HepG2 (cell line): Measurements from ENCODE around the gene QRFP. TPM values are rescaled to one million over a fixed set of nuclear protein-coding genes. Genes with fewer than 3 reads are reported as not detected.

Experiments
- ATAC-seq: fragments of 200-7000 bp; cut with Tn5 transposase; 3 replicates; pipeline ENCODE4 v1.9.1; 2020; ENCODE audit warnings: mild to moderate bottlenecking, moderate library complexity
- BruUV-seq: library from RNA; stranded (reverse); fragments of 400-500 nt; replicated peaks from 2 replicates; lab custom pipeline; 2021; lab: Mats Ljungman, UMichigan
- CTCF ChIA-PET: fragments of 300-600 bp; formaldehyde crosslinking; extraction: SDS; loops from one replicate; lab custom pipeline; 2021; ENCODE audit warnings: low total read pairs, inconsistent platforms, low intra/inter-chr PET ratio; lab: Yijun Ruan, JAX
- POLR2A ChIA-PET: fragments of 350-600 bp; sonication (Branson Sonifier 250); formaldehyde crosslinking; loops from one replicate; lab custom pipeline; 2020; ENCODE audit warnings: antibody characterized with exemption, inconsistent platforms; lab: Yijun Ruan, JAX
- DNase-seq: peaks from one replicate; pipeline ENCODE4 v3.0.0-alpha.2; 2015; ENCODE audit warnings: low spot score
- FAIRE-seq: peaks from 3 replicates; lab custom pipeline; 2011; peaks lifted over from hg19 to GRCh38; lab: Jason Lieb, UNC
- H2AFZ ChIP-seq: one replicate; pipeline ENCODE4 v1.6.1; 2011; ENCODE audit warnings: low read length, inconsistent platforms
- H3K27ac ChIP-seq: fragments of 300-600 bp; 3 replicates; pipeline ENCODE4 v1.8.0; 2011; ENCODE audit warnings: mixed run types, mild to moderate bottlenecking, mixed read lengths, low read length, inconsistent platforms; ENCODE audit not compliant: insufficient read depth; ENCODE audit errors: extremely low read length
- H3K27me3 ChIP-seq, 2 experiments: fragments of 200-600 bp in 1 of 2; 2 replicates in 1 of 2; 3 replicates in 1 of 2; pipeline versions ENCODE4 v1.6.0 to v1.8.0; 2011; ENCODE audit warnings: low read length in 2 of 2, mild to moderate bottlenecking in 2 of 2, moderate library complexity in 2 of 2, inconsistent platforms in 1 of 2; ENCODE audit not compliant: insufficient read depth in 2 of 2, control insufficient read depth in 1 of 2
- H3K36me3 ChIP-seq, 2 experiments: fragments of 200-600 bp in 1 of 2; replicated peaks in 1 of 2; 2 replicates in 1 of 2; 3 replicates in 1 of 2; pipeline versions ENCODE4 v1.5.1 to v1.8.0; 2011; ENCODE audit warnings: low read length in 2 of 2, inconsistent platforms in 1 of 2; ENCODE audit not compliant: insufficient read depth in 2 of 2, control insufficient read depth in 1 of 2
- H3K4me1 ChIP-seq: 2 replicates; pipeline ENCODE4 v1.5.1; 2012; ENCODE audit warnings: low read length, inconsistent platforms; ENCODE audit not compliant: insufficient read depth
- H3K4me2 ChIP-seq: 2 replicates; pipeline ENCODE4 v1.6.0; 2011; ENCODE audit warnings: low read depth, low read length, inconsistent platforms
- H3K4me3 ChIP-seq, 3 experiments: fragments of 200-600 bp in 1 of 3; sonication (generic), shearing (Covaris generic) in 1 of 3; replicated peaks in 1 of 3; 2 replicates each; pipeline ENCODE4 v1.5.1; 2011 to 2016; ENCODE audit warnings: low read length in 3 of 3, inconsistent platforms in 2 of 3, low read depth in 2 of 3, mild to moderate bottlenecking in 2 of 3, control low read depth in 1 of 3, mixed read lengths in 1 of 3; ENCODE audit not compliant: insufficient read depth in 1 of 3
- H3K79me2 ChIP-seq: one replicate; pipeline ENCODE4 v1.6.1; 2011; ENCODE audit warnings: low read length, inconsistent platforms; ENCODE audit not compliant: insufficient read depth
- H3K9ac ChIP-seq: 2 replicates; pipeline ENCODE4 v1.6.0; 2011; ENCODE audit warnings: mild to moderate bottlenecking, low read depth, low read length, inconsistent platforms; ENCODE audit not compliant: insufficient read depth
- H3K9me3 ChIP-seq: 2 replicates; pipeline ENCODE4 v1.5.1; 2012; ENCODE audit warnings: mild to moderate bottlenecking, low read length
- H4K20me1 ChIP-seq: 2 replicates; pipeline ENCODE4 v1.6.0; 2011; ENCODE audit warnings: inconsistent platforms, mild to moderate bottlenecking, low read length, moderate library complexity; ENCODE audit not compliant: insufficient read depth
- AGO1 ChIP-seq: fragments of 200-400 bp; formaldehyde crosslinking; IDR thresholded peaks from 2 replicates; pipeline ENCODE4 v1.6.1; 2017; ENCODE audit warnings: mild to moderate bottlenecking, low read depth, low read length, moderate library complexity; ENCODE audit not compliant: poor library complexity, severe bottlenecking
- ATF3 ChIP-seq: sonication (generic); formaldehyde crosslinking; IDR thresholded peaks from 2 replicates; pipeline ENCODE4 v1.4.0; 2020; ENCODE audit warnings: missing genetic modification reagents
- HNF4A ChIP-seq: sonication (generic); formaldehyde crosslinking; IDR thresholded peaks from 2 replicates; pipeline ENCODE4 v1.4.0; 2020; ENCODE audit warnings: missing genetic modification reagents
- IKZF4 ChIP-seq: sonication (generic); formaldehyde crosslinking; IDR thresholded peaks from 2 replicates; pipeline ENCODE4 v1.5.1; 2020; ENCODE audit warnings: borderline replicate concordance, mild to moderate bottlenecking, low read depth, missing genetic modification reagents; ENCODE audit errors: not compliant biosample characterization
- KMT2B ChIP-seq: IDR thresholded peaks from 2 replicates; pipeline ENCODE4 v1.6.1; 2016; ENCODE audit warnings: missing genetic modification reagents, missing compliant biosample characterization
- TFE3 ChIP-seq: IDR thresholded peaks from 2 replicates; pipeline ENCODE4 v1.6.1; 2016
- ZBTB25 ChIP-seq: IDR thresholded peaks from 2 replicates; pipeline ENCODE4 v1.6.1; 2018; ENCODE audit warnings: missing genetic modification reagents
- ZNF382 ChIP-seq: sonication (generic); formaldehyde crosslinking; IDR thresholded peaks from 2 replicates; pipeline ENCODE4 v1.5.0; 2020; ENCODE audit warnings: missing genetic modification reagents, mild to moderate bottlenecking, borderline replicate concordance
- ZNF784 ChIP-seq: sonication (generic); formaldehyde crosslinking; IDR thresholded peaks from 2 replicates; pipeline ENCODE4 v1.5.1; 2020; ENCODE audit warnings: missing genetic modification reagents, mild to moderate bottlenecking, borderline replicate concordance
- WGBS: methylation state at CpG from one replicate; pipeline ENCODE4 v1.1.6; 2017; ENCODE audit warnings: low lambda C conversion rate; 5-methylcytosine and 5-hydroxymethylcytosine counted together
- in situ Hi-C: cut with HindIII; loops from 2 replicates; pipeline ENCODE4 v1.10.0; 2017; ENCODE audit warnings: low pct_unique_long_range_greater_than_20kb; ENCODE audit not compliant: extremely low pct_ligation_motif_present
- intact Hi-C: fragments of 100-400 bp; cut with micrococcal nuclease; formaldehyde crosslinking; loops from one replicate; pipeline ENCODE4 v1.10.0; 2022; ENCODE audit not compliant: unreplicated experiment
- polyA plus RNA-seq, 8 experiments: library from polyadenylated mRNA; depleted of rRNA in 3 of 8; stranded (reverse) in 7 of 8; unstranded in 1 of 8; fragments of >200 nt; fragmentation: Illumina TruSeq in 4 of 8; extraction: Trizol in 4 of 8; gene quantifications; 2 replicates each; pipeline versions ENCODE4 v1.2.1 to v1.2.3, GENCODE V29; 2011 to 2016; ENCODE audit warnings: low read depth in 4 of 8, missing spikeins in 1 of 8, mixed read lengths in 1 of 8; ENCODE audit not compliant: insufficient read depth in 1 of 8
- total RNA-seq, 5 experiments: library from RNA; depleted of rRNA; stranded (reverse); fragments of >200 nt; fragmentation: Illumina TruSeq; extraction: Trizol; gene quantifications; 2 replicates each; pipeline ENCODE4 v1.2.3, GENCODE V29; 2016; ENCODE audit warnings: low read depth in 1 of 5

Gene QRFP
- total and polyA plus RNA-seq, 2 of the 13 experiments (the other 11 are each of a cell fraction or from before 2014, with no cell fraction given) = not detected

GRCh38 chr9:130856474-130856873 lies 40.1 kb downstream of the QRFP start:
- Histone ChIP-seq H4K20me1 (peaks cover 4% of the 10 kb centered on the region; the same call in 1 of the 2 replicates), H2AFZ (no peak overlapping the region), H3K4me1 (no peaks in the 10 kb centered on the region), H3K79me2 (peaks cover 6% of the 10 kb centered on the region), H3K4me2 (no peak overlapping the region), H3K27ac (no peak overlapping the region), H3K4me3 (no peak overlapping the region), H3K9ac (no peak overlapping the region), H3K9me3 (no peaks in the 10 kb centered on the region), H3K27me3 (no peaks in the 10 kb centered on the region), H3K36me3 (peaks cover 22 to 79% of the 10 kb centered on the region in 2 experiments)
- no peak for DNase-seq
- CTCF ChIA-PET = no interaction called here
- TF ChIP-seq ZNF784 (CRISPR knock-in tag) = no peak
- no peak for TF ChIP-seq TFE3 (CRISPR knock-in tag)
- TF ChIP-seq ATF3 = no peak
- TF ChIP-seq AGO1 = no peak
- no peak for TF ChIP-seq ZNF382 (CRISPR knock-in tag)
- TF ChIP-seq IKZF4 = no peak
- no peak for TF ChIP-seq ZBTB25 (CRISPR knock-in tag)
- no peak for TF ChIP-seq HNF4A (CRISPR knock-in tag)
- no peak for TF ChIP-seq KMT2B
- WGBS = 95% methylated on average over 8 of the region's 8 CpGs
- FAIRE-seq = no peak
- in situ Hi-C loops (no loop called here), intact Hi-C loops (no loop called here)
- ATAC-seq = no peak
- no TSS peak for BruUV-seq
- POLR2A ChIA-PET = no interaction called here
